GM18526 (cell line): ENCODE measurements around the gene CDAN1.
A peak's percentile ranks its signal among the peaks of the same experiment; 100 is the strongest.

Source experiments
- POLR2A ChIP-seq: IDR thresholded peaks from 3 replicates; pipeline ENCODE4 v1.6.1; 2011; ENCODE audit not compliant: insufficient read length; ENCODE audit errors: extremely low read depth

The CDAN1 gene, protein sequence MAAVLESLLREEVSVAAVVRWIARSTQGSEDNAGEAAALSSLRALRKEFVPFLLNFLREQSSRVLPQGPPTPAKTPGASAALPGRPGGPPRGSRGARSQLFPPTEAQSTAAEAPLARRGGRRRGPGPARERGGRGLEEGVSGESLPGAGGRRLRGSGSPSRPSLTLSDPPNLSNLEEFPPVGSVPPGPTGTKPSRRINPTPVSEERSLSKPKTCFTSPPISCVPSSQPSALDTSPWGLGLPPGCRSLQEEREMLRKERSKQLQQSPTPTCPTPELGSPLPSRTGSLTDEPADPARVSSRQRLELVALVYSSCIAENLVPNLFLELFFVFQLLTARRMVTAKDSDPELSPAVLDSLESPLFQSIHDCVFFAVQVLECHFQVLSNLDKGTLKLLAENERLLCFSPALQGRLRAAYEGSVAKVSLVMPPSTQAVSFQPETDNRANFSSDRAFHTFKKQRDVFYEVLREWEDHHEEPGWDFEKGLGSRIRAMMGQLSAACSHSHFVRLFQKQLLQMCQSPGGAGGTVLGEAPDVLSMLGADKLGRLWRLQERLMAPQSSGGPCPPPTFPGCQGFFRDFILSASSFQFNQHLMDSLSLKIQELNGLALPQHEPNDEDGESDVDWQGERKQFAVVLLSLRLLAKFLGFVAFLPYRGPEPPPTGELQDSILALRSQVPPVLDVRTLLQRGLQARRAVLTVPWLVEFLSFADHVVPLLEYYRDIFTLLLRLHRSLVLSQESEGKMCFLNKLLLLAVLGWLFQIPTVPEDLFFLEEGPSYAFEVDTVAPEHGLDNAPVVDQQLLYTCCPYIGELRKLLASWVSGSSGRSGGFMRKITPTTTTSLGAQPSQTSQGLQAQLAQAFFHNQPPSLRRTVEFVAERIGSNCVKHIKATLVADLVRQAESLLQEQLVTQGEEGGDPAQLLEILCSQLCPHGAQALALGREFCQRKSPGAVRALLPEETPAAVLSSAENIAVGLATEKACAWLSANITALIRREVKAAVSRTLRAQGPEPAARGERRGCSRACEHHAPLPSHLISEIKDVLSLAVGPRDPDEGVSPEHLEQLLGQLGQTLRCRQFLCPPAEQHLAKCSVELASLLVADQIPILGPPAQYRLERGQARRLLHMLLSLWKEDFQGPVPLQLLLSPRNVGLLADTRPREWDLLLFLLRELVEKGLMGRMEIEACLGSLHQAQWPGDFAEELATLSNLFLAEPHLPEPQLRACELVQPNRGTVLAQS

DNA sequence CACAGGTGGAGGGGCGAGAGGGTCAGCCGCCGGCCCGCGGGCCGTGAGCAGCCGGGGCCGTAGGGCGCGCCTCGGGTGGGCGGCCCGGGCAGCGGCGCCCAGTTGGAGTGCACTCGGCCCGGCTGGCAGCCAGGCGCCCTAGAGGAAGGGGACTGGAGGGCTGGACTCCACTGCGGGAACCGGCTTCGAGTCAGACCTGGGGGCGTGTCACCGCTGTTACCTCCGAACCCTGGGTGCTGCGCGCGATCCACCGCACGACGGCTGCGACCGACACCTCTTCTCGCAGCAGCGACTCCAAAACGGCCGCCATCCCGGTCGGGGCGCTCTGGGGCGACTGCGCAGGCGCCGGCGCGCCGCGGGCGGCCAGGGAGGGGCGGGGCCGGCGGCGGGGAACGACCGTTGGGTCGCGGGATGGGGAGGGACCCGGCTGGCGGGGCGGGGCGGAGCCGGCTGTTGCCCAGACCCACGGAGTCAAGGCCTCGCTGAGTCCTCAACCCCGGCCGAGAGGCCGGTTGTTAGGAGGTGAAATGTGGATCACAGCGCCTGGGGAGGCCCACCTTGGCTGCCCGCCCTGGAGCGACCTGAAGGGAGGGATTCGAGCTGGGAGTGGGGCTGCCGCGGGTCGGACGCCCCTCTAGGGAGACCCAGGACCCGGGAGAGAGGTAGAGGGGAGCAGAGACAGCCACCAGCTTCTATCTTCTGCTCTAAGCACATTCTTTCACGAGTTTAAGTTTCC lies at the start of gene CDAN1:
CDAN1 (minus strand) TSS at position 336 of the 736 bp plus-strand sequence; CDS start at position 310, 26 bp downstream.
- TF ChIP-seq POLR2A, result peak; percentile 72

DNA sequence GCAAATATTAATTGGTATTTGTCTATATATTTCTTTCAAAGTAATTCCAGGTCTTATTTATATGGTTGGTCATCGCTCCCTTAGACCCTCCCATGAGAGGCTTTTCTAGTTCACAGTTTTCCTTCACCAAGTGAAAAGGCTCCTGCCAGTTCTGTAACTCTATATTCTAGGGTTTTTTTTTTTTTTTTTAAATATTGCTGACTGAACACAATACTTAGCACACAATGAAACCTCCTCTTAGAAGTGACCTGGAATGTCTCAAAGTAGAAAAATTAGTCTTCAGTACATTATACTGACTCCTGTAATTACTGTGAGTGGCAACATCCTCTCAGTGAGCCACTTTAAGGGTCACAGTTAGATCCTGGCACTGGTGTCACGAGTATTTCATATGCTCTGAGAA lies 48.6 kb upstream of the CDAN1 start:
- no peak for TF ChIP-seq POLR2A

DNA sequence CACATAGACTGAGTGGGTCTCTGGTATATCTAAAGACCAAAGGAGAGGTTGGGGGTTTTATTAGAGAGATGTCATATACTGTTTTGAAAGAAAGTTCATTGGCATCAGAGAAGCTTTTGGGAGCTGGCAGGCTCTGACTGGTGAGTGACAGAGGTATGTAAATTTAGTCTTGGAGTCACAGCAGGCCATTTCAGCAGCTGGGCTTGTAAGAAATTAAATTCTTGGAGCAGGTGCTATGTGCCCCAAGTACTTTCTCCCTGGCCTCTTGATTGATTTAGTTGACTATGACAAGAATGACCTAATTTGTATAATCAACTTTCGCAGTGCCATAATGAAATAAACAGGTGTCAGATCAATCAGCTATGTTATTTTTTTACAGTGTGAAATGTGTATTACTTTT lies 47.8 kb upstream of the CDAN1 start:
- TF ChIP-seq POLR2A, result no peak

DNA sequence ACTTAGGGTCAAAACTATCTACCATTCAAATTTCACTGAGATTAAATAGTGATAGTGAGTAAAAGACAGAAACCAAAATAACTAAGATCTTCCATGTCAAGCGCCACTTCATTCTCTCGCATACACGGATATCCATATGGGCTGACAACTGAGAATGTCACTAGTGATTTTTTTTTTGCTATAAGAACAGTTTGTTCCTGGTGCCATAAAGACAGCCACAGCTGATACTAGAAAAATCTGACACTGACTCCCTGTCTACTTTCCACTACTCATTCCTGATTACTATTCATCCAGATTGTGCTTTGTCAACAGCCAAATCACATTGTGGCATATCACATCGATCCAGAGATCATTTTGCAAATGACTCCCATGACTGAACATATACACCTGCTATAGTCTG lies 45.8 kb upstream of the CDAN1 start:
- TF ChIP-seq POLR2A, result no peak

DNA sequence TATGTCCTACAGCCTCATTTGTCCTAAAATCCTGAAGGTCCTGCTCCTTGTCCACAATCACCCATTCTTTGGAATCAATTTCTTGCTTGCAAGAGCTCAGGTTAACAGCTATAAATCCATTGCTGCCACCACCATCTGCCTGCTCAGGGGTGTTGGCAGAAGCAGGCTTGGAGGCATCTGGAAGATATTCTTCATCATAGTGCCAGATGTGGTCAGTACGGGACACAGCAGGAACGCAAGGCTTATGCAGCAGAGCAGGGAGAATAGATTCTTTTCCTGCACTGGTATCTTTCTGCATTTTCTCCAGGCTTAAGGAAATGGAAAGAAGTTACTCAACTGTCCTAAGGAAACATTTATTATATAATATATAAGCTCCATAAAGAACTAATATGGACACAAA lies 38.5 kb upstream of the CDAN1 start:
- TF ChIP-seq POLR2A, result no peak

DNA sequence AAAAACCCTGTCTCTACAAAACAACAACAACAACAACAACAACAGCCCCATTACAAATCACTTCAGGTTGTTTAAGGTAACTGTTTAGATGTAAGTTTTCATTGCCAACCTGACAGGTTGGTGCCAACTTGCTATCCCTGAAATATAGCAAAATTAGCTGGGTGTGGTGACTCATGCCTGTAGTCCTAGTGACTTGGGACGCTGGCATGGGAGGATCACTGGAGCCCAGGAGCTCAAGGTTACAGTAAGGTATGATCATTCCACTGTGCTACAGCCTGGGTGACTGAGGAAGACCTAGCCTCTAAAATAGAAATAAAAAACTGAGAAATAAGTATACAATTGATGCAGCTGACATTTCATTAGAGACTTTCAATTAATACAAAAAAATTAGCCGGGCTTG lies 36.0 kb upstream of the CDAN1 start:
- TF ChIP-seq POLR2A, result no peak

DNA sequence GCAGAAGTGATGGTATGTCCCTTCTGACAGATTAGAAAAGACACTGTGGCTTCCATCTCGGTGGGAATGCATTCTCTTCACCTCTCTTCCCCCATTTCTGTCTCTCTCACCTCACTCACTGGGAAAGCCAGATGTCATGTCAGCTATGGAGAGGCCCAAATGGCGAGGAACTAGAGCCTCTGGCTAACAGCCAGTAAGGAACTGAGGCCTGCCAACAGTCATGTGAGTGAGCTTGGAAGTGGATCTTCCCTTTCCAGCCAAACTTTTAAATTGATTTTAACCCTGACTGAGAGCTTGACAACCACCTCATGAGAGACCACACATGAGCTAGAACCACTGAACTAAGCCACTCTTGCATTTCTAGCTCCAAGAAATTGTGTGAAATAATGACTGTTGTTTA lies 35.2 kb upstream of the CDAN1 start:
- no peak for TF ChIP-seq POLR2A

DNA sequence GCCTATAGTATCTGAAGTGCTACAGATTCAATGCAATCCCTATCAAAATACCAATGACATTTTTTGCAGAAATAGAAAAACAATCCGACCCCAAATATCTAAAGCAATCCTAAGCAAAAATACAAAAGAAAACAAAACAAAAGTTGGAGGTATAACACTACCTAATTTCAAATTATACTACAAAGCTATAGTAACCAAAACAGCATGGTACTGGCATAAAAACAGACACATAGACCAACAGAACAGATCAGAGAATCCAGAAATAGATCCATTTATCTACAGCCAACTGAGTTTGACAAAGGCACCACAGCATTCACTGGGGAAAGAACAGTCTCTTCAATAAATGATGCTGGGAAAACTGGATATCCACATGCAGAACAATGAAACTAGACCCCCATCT lies 23.8 kb upstream of the CDAN1 start:
- TF ChIP-seq POLR2A, result no peak

DNA sequence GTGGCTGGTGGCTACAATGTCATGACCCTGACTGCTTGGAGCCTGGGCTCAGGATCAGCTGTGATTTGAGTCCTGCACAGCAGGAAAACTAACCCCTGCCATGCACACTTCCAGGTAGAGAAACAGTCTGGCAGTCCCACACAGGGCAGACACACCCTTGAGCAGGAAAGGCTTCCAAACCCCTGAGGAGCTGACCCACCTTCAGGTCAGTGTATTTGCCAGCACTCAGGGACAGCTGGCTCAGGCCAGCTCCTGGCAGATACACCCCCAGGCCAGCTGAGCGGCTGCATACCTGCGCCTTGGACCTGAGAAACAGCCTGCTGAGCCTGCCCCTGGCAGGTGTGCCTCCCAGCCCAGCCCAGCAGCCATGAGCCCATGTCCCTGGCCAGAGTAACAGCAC lies 22.2 kb upstream of the CDAN1 start:
- no peak for TF ChIP-seq POLR2A

DNA sequence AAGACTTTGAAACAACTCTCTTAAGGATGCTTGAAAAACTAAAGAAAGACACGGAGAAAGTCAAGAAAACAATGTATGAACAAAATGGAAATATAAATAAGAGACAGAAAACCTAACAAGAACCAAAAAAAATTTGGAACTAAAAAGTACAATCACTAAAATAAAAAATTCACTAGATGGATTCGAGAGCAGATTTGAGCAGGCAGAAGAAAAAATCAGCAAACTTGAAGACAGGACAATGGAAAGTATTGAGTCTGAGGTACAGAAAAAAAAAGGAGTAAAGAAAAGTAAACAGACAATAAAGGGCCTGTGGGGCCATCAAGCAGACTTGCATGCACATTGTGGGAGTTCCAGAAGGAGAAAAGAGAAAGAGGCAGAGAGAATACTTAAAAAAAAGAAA lies 13.4 kb upstream of the CDAN1 start:
- no peak for TF ChIP-seq POLR2A

DNA sequence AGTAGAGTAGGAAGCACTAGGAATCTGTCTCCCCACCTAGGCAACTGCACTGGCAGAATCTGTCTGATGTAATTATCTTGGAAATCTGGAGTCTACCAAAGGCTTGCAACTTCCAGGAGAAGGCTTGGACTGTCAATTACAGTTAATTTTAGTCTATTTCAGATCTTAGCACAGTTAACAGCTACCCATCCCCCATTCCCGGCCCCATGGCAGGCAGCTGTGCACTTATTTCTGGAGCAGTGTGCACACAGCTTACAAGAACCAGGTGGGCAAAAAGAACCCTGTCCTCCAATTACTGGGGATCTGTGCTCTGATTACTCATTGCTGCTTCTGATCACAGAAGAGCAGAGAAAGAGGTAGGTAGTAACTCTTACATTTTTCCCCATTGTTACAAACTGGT lies 12.3 kb upstream of the CDAN1 start:
- no peak for TF ChIP-seq POLR2A

DNA sequence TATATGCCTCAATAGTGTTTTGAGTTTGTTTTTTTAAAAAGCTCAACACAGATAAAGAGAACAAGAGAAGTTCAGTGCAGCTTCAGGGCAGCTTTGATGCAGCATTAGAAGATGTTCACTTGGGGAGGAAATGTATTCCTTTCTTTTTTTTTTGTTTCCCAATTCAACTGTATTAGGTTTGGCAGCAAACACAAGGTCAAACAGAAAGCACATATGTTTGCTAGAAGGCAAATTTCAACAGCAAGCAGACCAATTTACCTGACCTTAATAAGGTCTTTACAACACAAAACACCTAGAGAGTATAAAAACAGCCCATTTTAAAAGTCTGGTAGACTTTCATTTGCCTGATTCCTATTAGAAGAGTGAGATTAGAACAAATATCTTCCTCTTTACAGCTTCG lies 7.3 kb upstream of the CDAN1 start:
- no peak for TF ChIP-seq POLR2A

DNA sequence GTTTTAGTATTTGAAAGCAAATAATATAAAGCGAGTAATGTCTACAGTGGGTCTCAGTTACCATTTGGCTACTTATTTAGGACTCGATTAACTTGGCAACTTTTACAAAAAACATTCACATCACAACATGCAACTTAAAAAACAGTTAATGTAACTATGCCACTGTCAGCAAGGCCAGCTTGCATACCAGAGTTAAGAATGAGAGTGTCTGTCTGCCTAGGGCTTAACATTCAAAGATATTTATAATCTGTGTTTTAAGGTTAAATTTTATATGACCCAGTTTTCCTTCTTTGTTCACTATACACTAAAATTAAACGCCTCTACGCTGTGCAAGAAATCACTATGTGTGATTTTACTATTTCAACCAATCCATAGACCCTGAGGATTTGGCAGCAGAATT lies 5.2 kb upstream of the CDAN1 start:
- no peak for TF ChIP-seq POLR2A

DNA sequence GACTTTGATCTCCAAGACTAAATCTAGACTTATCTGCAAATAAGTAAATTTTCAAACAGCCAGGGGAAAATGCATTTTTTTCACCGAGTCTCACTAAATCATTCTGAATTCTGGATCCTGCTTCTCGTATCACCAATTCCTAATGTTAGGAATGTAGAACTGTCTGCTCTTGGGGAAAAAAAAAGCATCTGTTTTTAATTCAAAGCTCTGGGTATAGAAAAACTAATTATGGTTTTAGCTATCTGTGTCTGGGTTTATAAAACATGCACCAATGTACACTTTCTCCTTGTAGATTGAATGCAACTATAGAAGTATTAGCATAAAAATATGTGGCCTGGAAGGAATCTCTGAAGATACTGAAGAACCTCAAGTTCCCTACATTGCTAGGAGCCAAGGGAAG lies 4.8 kb upstream of the CDAN1 start:
- no peak for TF ChIP-seq POLR2A
